NK-92 (cell line): ENCODE results near the gene SGMS1.

ENCODE experiments used
- DNase-seq: peaks from one replicate; lab custom pipeline; 2025; ENCODE audit not compliant: unreplicated experiment; lab: John Stamatoyannopoulos, UW

Gene SGMS1

DNA sequence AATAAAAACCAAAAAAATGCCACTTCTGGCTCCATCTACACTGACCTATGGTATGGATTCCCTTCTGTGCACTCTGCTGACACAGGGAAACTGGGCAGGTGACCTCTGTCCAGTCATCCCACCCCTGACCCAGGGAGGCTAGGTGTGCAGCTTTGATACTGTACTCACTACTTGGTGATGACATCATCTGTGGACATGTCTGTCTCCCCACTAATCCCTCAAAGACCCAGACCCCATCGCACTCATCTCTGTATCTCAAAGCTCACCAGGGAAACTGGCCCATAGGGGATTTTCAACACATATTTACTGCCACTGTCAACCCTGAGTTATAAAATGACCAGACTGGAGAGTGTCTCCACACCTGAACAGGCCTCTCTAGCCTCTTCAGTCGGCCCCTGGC lies 10.6 kb downstream of the SGMS1 start:
- no peak for DNase-seq

DNA sequence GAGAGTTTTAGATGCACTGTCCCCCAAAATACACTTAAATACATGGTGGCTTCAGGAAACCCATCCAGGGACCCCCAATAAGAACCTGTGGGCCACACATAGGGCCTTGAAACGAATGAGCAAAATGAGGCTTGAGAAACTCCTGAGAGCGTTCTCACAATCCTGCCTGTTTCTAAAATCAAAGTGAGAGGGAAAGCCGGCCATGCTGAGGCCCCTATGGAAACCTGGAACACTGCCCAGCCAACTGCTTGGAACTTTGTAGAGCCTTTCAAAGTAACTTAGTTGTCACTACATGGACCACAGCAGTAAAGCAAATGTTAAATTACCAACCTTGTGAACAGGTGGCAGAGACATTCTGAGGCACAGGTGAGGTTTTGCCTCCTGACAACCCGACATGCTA lies 13.4 kb downstream of the SGMS1 start:
- no peak for DNase-seq

DNA sequence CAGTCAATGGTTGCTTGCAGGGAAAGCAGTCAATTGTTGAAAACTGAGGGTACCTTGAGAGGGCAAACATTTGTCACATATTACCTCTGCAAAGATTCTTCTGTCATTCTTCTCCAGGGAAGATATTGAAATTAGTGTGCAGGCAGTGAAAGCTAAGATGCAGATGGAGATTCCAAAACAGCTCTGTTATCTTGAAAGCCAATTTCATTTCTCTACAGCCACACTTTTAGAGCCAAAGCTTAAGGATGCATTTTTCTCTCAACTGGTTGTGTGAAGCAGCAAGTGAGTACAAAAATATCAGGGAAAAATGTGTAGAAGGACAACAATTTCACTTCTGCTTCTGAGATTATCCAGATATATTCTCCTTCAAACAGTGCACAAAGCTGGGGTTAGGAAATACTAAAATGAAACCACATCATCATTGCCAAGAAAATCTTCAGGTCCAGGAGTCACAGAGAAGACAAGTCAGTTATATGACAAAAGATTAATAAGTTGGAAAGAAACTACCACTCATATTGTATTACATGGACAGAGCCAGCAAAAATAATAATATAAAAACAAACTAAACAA lies 16.3 kb downstream of the SGMS1 start:
- no peak for DNase-seq

DNA sequence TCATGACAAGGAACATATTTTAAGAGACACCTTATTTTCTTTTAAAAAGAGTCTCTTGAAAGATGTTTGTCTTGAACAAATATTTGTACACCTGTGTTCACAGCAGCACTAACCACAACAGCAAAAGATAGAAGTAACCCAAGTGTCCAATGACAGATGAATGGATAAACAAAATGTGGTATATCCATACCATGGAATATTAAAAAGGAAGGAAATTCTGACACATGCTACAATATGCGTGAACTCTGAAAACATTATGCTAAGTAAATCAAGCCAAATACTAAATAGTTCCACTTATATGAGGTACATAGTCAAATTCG lies 17.8 kb downstream of the SGMS1 start:
- DNase-seq: no peak

DNA sequence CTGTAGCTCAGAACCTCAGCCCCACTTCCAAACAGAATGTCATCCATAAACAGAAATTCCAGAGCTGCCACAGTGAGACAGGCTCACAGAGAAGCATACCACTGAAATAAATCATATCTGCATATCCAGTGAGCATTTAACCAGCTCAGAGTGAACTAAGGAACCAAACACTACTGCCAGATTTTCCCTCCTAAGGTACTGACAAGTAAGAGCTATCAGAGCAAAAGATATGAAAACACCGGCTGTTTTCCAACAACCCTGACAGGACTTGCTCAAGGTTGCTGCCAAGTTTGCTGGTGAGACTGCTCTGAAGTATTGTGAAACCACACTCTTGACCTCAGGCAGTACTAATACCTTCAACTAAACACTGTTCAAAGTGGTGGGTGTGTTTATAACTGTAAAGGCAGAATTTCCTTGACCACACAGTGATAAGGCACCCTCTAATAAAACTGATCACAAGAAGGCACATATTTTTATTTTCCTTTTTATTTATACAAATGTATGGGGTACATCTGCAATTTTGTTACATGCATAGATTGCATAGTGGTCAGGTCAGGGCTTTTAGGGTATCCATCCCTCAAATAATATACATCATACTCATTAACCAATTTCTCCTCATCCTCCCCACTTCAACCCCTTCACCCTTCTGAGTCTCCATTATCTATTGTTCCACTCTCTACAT lies 18.3 kb downstream of the SGMS1 start:
- DNase-seq: no peak

DNA sequence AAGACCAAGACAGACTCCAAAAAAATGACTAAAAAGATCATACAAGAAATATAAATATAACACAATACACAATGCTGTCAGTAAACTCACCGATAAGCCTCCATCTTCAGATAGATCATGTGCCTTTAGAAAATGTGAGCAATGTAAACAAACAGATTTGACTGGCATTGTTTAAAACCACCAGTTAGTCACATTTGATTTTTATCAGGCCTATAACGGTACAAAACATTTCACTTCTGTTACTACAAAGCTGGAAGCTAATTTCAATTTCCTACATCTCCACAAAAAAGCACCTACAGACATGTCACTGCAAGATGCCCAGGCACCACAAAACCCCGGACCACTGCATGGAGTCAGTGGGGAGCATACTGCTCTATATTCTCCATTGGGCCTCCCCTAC lies 18.9 kb downstream of the SGMS1 start:
- no peak for DNase-seq

DNA sequence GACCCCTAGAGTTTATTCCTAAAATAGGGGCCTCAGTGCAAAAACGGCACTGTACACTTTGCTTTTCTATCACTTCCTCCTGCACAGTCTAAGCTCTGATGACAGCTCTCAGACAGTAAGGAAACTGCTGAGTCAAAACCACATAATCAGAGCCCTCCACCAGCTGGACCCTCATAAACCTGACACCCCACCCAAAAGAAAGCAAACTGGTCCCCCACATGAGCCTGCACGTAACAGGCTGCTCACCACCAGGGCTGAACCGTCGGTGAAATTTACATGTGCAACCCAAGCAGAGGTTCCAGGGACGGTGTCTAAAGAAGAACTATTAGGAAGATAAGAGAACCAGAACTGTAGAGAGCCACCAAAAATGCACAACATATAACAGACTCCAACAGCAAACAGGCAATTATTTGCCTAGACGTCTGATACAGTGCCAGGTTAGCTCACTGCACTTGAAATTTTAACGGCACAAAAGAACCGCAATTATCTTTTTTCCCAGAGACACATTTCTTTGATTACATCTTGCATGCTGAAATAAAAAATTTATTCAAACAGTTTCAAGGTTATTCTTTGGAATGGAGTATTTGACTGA lies 19.6 kb downstream of the SGMS1 start:
- DNase-seq: no peak

DNA sequence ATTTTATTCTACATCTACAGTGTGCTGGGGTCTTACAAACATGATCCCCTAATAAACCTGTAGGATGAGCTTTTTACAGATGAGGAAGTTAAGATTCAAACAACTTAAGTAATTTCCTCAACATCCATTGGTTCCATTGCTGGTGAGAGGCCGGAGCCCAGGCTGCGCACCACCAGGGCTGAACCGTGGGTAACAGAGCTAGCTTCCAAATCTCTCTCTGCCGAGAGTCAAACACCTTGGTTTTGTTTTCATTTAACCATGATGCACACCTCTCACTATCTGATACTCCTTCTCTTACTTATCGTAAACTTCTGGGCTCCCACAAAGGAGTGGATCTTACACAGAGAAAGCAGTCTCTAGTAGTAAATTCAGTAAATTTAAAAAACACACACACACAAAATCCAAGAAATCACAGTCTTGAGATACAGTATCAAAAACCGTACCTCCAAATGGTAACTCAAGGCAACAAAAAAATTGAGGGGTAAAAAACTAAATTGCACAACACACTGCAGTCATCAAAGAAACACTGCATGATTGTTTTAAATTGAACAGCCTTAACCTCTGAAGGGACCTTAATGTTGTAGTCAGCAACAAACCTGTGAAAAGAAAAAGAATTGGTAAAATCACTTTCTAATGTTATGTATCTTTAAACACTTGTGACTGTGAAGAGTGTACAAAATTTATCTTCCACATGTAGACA lies 20.5 kb downstream of the SGMS1 start:
- no peak for DNase-seq

DNA sequence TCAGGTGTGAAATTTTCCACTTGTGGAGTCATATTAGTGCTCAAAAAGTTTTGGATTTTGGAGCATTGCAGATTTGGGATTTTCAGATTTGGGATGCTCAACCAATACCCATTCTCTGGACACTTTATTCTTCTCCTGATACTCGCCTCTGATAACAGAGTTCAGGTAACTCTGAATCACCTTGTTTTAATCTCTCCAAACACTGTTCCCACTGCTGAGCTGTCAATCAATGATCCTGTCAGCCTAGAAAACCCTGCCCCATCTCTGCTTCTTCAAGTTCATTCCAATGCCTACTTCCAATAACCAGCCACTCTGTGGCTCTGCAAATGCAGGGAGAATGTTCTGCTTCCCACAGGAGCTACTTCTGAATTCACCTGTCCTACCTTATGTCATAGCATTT lies 21.8 kb downstream of the SGMS1 start:
- DNase-seq: no peak

DNA sequence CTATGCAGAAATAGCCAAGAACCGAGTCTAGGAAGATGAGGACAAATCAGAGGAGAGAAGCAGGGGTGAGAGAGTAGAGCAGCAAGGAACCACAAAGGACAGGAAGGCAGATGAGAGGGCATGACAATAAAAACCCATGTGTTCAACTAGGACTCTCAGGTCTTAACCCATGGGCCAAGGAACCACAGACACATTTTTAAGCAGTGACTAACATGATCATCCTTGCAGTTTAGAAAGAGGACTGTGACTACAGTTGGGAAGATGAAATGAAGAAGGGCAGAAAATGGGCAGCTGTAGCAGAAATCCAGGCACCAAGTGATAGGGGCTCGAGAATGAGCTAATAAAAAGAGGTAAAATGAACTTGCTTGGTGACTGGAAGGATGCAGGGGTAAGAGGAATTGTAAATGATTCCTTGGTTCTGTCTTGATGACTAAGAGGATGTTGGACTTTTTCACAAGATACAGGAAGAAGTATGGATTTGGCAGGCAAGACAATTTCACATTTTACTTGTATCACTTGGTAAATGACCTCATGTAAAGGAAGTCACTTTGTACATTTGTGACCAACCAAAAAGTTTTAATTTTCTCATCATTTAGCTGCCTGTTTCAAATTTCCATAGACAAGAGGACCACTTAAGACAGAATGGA lies 22.8 kb downstream of the SGMS1 start:
- no peak for DNase-seq

DNA sequence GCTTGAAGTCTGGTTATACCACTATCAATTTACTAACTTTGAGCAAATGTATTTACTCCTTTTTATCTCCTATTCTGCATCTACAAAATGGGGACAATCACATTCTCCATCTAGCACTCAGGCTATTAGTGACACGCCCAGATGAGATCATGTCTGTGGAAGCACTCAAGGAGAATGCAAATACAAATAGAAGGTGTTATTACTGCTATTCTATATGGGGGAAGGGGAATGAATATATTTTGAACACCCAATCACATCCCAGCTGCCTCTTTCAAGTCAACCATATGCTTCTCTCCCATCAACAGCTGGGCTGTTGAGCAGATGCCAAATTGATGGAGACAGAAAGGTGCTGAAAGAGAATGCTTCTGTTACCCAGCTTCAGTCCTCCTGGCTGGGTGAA lies 23.5 kb downstream of the SGMS1 start:
- no peak for DNase-seq

DNA sequence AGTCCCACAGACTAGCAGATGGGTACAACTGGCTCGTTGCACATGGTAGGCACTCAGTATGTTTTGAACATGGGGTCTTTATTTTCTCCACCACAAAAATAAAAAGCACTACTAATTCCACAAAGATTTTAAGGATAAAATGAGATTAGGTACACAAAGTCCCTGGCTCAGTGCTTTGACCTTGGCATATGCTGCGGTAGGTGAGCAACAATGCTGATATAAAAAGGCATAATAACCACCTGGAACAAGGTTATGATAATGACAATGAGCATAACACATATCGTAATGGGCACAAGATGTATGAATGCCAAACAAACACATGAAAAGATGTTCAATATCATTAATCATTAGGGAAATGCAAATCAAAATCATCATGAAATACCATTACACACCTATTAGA lies 26.9 kb downstream of the SGMS1 start:
- DNase-seq: no peak

DNA sequence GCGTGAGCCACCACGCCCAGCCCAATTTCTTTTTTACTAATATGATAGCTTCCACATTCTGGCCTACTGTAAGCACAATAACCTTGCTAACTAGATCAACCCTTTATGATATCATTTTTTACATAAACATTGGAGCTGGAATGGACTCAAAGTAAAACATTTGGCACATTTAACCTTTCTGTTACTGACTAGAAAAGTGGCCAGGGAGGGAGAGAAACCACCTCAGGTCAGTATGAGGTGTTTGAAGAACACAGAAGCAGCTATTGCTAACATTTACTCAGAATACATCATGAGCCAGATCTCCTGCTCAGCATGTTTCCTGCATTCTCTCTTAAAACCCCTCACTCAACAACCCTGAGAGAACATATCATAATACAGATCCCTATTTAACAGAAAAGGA lies 27.3 kb downstream of the SGMS1 start:
- no peak for DNase-seq

DNA sequence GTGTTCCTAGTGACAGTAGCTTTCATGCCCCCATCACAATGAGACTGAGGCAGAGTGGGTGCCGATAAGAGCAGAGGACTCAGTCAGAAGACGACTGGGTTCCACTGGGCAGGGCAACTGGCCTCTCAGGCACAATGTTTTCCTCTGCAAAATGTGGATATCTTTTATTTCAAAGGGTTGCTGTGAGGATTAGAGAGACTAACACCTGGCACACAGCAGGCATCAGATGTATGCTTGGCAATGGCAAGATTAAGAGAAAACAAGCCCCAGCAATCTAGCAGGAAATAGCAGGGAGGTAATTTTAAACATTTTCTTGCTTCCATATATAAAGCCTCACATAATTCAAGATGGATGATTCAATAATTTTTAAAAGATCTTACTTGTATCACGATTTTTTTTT lies 28.0 kb downstream of the SGMS1 start:
- no peak for DNase-seq

DNA sequence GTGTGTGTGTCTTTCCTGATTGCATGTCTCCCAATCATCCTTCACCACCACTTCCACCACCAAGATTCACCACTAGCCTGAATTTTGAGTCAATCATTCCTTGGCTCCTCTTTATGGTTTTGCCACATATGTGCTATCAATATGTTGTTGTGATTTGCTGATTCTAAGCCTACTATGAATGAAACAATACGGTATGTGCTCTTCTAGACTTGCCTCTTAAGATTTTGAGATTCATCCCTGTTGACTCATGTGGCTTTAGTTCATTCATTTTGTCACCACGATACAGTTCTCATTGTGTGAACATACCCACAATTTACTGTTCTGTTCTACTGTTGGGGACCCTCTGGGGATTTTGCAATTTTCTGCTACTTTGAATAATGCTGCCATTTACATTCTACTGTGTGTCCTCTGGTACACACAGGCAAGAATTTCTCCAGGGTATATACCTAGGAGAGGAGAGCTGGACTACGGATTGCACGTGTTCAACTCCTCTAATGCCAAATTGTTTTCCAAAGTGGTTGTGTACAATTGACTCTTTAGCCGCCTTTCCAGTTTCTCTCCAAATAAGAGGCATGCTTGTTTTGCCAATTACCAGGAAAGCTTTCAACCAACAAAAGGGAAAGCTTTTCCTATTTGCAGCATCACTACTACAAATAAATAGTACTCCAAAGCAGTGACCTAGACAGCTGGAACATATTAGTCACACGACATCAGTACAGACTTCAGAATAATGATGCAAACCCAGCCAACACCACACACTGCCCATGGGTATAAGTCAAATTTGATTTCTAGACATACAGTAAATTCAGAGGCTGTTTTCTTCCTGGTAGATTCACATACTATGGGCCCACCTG lies 30.0 kb downstream of the SGMS1 start:
- no peak for DNase-seq

DNA sequence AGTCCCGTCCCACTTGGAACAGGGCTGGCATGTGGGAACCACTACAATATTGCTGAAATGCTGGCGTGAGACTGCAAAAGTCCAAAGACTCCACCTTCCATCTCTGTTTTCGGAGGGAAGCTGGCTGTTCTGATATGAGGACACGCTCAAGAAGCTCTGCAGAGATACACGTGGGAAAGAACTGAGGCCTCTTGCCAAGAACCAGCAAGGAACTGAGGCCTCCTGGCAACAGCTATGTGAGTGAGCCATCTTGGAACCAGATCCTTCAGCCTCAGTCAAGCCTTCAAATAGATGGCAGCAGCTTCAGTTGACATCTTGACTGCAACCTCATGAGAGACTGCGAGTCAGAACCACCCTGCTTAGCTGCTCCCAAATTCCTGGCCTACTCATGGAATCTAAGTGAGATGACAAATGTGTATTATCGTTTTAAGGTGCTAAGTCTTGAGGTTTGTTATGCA lies 30.8 kb downstream of the SGMS1 start:
- no peak for DNase-seq

DNA sequence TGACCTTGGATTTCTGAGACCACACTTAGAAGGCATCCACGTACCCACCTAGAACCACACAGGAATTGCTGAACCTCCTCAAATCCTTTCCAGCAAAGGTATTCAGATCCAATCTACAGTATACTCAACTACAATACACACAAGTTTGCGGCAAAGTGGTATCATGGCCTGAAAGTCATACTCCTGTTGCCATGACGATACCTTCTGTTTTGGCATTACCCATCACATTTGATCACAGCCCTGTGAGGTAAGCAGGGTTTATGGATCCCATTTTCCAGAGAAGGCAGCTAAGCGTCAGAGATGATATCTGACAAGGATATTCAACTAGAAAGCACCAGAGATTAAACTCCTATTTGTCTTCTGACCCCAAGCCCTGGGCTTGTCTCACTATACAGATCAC lies 32.8 kb downstream of the SGMS1 start:
- no peak for DNase-seq

DNA sequence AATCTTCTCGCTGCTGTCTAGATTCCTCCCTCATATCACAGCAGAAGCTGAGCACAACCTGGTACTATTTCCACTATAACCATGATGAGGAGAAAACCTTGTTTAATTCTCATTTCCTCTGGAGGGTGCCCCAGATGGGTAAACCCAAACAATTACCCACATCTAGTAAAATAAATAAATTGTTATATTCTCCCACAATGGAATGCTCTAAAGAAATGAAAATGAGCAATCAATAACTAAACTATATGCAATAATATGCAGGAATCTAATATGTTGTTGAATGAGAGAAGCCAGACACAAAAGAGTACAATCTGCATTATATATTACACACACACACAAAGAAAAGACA lies 37.0 kb downstream of the SGMS1 start:
- no peak for DNase-seq

DNA sequence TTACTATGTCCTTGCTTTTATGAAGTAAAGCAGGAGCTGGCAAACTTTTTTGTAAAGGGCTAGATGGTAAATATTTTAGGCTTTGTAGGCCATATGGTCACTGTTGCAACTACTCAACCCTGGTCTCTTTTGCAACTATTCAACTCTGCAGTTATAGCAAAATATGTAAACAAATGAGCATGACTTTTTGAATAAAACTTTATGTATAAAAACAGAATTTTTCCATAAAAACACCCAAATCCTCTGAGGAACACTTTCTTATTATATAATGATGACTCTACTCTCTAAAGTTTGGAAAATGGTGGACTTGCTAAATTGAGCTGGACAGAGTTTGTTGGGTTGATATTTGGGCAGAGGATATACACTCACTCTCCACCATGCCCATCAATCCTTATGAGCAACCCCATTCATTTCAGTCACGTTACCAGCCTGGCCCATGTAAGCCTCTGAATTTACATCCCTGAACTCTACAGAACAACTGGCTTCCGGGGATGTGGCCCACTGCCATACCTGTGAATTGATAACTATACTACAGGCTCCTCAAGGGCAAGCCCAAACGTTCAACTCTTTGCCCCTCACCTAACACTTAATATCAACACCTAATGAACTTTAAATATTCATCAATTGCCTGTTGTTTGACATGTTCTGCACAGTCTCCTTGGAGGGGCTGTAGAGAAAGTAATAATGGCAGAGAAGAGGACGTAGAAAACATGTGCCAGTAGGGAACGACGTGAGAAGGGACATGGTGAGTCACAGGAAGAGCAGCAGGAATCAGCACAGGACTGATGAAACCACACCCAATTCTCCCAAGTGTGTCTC lies 37.6 kb downstream of the SGMS1 start:
- DNase-seq: no peak
